Retina (tissue), 1 donor: ENCODE results near the gene INSR.
"Not testable (repeated sequence)": the region's sequence is repeated elsewhere in the genome, so short reads cannot be mapped to it uniquely, and the experiment has no call there.

Experiments
- DNase-seq: peaks from one replicate; pipeline ENCODE4 v3.0.0-alpha.2; 2016

INSR gene

DNA sequence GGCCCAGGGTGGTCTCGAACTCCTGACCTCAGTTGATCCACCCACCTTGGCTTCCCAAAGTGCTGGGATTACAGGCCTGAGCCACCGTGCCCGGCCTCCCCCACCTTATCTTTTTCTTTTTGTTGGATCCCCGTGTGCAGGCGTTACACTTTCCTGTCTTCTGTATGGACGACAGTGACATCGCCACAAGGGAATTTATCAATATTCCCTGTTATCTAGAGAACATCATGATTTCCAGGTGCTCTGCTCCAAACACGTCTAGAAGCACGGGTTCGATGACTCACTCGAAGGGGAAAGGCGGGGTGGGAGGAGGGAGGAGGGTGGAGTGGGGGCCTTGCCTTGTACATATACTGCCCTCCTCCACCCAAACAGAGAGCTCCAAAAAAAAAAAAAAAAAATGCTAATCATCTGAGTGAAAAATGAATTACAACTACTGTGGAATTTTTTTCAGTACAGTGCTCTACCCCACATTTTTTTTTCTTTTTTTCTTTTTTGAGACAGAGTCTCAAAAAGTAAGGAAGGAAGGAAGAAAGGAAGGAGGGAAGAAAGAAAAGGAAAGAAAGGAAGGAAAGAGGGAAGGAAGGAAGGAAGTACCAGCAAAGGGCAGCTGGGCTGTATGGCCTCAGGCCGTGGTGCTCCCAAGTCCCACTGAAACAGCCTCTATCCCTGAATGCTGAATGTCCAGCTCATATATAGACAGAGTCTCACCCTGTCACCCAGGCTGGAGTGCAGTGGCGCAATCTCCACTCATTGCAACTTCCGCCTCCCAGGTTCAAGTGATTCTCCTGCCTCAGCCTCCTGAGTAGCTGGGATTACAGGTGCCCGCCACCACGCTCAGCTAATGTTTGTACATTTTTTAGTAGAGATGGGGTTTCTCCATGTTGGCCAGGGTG, 36.8 kb downstream of the INSR start:
- DNase-seq = no peak

- no peak for DNase-seq
These were observed 38.6 kb downstream of the INSR start for GRCh38 chr19:7255631-7256030.

DNA sequence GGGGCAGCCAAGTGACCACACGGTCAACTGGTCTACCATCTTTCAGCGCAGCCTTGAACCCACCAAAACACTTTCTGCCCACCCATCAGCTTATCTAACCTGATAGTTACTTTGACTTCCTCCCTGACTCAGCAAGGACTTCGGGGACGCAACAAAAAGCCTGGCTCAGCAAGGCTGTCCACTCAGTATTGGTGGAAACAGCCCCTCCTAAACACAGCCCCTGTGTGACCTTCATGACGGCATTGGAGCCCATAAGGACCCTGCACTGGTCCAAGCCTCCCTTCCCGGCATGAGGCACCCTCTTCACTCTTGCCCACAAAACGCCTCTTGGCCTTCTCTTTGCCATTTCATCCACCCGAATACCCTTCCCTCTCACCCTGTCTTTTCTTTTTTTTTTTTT, 39.1 kb downstream of the INSR start:
- DNase-seq = no peak

DNA sequence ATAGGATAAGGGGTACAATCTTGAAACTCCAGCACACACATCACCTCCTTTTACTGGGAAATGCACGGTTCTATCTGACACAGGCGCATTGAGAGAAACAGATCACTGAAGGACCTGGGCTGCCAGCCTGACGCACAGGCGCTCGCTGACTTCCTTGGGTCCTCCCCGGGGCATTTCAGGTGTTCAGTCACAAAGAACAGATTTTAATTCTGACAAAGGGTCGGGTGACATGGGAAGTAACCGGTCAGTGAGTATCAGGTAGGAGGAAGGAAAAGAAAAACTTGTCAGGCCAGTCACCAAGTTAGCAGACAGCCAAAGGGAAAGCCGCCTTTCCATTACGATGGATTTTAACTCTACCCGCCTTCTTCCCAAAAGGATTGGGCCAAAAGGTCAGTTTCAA, 39.6 kb downstream of the INSR start:
- DNase-seq = no peak

GRCh38 chr19:7252364-7252763, 41.9 kb downstream of the INSR start:
- DNase-seq = no peak

- DNase-seq = no peak
These were observed 42.7 kb downstream of the INSR start for GRCh38 chr19:7251494-7251893.

DNA sequence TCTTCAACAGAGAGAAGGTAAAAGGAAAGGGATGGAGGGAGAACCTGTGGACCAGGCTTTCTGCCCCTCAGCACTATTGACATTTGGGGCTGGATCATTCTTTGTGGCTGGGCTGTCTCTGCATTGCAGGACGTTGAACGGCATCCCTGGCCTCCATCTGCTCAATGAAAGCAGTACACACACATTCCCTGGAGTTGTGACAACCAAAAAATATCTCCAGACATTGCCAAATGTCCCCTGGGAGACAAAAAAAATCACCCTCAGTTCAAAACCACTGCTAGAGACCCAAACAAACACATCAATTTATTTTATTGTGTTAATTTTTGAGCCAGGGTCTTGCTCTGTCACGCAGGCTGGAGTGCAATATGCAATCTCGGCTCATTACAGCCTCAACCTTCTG, 43.3 kb downstream of the INSR start:
- no peak for DNase-seq

DNA sequence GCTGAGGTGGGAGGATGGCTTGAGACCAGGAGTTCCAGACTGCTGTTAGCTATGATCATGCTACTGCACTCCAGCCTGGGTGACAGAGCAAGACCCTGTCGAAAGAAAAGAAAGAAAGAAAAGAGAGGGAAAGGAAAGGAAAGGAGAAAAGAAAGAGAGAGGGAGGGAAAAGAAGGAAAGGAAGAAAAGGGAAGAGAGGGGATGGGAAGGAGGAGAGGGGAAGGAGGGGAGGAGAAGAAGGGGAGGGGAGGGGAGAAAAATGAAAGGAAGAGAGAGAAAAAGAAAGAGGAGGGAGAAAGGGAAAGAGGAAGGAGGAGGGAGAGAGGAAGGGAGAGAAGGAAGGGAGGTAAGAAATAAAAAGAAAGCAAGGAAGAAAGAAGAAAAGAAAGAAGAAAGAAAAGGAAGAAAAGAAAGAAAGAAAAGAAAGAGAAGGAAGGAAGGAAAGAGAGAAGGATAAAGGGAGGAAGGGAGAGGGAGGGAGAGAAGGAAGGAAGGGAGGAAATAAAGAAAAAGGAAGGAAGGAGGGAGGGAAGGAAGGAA, 44.1 kb downstream of the INSR start:
- no peak for DNase-seq

DNA sequence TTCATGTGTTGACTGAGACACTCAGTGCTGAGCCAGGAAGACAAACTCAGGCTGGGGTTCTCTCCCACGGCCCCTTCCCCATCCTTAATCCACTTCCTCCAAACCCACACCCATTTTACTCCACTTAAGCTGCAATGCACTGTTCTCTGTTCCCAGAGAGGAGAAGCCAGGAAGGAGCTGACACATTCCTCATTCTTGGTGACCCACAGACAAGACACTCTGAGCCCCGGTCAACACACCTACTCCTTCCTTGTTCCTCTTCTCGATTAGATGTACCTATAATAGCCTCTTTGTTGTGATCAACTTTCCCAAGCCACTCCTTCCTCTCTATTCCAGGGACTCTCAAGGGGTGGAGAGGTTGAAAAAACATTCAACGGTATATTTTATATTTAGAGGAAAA, 47.1 kb downstream of the INSR start:
- no peak for DNase-seq

DNA sequence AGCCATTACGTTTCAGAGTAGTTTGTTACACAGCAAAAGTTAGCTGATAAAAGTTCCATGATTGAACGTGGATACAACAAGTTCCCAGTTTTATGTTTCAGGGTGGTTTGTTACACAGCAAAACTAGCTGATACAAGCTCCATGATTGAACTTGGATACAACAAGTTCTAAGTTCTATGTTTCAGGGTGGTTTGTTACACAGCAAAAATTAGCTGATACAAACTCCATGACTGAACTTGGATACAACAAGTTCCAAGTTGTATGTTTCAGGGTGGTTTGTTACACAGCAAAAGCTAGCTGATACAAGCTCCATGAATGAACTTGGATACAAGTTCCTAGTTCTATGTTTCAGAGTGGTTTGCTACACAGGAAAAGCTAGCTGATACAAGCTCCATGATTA, 47.6 kb downstream of the INSR start:
- no peak for DNase-seq

DNA sequence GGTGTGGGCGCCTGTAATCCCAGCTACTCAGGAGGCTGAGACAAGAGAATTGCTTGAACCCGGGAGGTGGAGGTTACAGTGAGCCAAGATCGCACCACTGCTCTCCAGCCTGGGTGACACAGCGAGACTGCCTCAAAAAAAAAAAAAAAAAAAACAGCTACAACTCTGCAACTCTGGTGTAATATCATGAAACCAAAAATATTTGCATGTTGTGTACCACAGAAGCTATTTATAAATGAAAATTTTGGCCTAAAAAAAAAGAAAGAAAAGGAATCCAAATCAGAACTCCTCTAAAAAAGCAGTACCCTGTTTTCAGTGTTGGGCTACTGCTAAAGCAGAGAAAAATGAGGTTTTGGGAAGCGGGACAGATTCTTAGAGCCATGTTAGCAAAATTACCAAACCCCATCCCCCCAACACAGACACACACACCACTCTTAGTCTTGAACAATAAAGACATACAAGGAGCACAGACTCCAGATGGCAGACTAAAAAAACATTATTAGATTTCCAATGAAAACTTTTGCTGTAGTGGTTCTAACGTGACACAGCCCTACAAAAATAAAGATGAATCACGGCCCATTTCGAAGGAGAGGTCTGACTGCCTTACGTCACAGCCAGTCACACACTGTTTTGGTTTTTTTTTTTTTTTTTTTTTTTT, 51.5 kb downstream of the INSR start:
- DNase-seq = no peak

DNA sequence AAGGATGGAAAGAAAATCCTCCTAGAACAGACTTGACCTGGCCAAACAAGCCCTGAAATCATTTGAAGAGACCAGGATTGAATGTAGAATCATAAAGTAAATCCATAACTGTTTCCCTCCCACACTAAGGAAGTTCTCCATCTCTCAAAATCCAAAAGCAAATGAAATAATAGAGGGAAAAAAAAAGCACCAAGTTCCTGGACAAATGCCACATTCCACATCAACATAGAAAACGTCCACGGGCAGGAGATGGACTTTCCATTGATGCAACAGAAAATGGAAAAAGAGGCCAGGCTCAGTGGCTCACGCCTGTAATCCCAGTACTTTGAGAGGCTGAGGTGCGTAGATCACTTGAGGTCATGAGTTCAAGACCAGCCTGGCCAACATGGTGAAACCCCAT, 56.2 kb downstream of the INSR start:
- no peak for DNase-seq

DNA sequence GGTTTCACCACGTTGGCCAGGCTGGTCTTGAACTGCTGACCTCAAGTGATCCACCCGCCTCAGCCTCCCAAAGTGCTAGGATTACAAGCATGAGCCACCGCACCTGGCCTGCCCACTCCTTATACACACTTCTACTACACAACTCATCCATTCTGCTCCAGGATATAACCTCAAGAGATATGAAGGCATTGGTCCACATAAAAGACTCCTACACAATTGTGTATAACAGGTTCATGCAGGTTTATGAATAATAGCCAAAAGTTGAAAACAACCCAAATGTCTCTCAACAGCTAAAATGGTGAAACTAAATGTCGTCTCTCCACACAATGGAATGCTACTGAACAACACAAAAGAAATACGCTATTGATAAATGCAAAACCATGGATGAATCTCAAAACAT, 58.1 kb downstream of the INSR start:
- no peak for DNase-seq

DNA sequence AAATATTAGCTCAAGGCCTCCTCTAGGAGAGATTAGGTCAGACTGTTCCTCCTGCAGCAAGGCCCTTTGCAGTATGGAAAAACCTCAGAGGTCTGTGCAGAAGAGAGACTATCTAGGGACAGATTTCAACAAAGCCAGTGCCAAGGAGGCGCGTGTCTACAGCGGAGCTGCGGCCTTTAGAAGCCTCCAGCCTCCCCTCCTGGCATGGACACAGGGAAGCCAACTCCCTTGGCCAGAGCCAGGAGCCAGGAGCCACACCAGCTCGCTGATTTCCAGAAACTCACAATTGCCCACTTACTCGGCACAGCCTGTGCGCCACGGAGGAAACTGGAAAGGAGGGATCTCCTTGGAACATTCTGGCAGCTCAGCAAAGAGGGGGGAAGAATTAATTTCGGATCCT, 63.4 kb downstream of the INSR start:
- DNase-seq = no peak

- DNase-seq = no peak
These were observed 64.5 kb downstream of the INSR start for GRCh38 chr19:7229735-7230134.

GRCh38 chr19:7228935-7229541, 65.2 kb downstream of the INSR start:
- no peak for DNase-seq

- DNase-seq = no peak
These were observed 66.5 kb downstream of the INSR start for GRCh38 chr19:7227735-7228134.

- not testable (repeated sequence) for DNase-seq
These were observed 67.1 kb downstream of the INSR start for GRCh38 chr19:7227149-7227548.

DNA sequence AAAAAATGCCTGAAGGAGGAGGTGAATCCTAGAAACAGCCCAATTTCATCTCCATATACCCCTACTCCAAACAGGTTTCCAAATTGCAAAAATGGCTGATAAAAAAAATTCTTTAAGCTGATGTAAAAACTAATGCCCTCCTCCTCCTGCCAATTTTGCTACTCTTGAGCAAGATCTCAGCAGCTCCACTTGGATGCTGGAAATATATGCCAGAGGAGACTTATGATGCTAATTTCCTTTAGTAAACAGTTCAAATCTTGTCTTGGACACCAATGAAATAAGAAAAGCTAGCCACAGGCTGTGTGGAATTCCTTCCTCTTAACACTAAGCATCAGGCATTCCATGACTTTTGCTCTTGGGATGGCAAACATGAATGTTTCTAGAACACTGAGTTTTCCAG, 67.5 kb downstream of the INSR start:
- DNase-seq = no peak

- no peak for DNase-seq
These were observed 68.5 kb downstream of the INSR start for GRCh38 chr19:7225741-7226140.

DNA sequence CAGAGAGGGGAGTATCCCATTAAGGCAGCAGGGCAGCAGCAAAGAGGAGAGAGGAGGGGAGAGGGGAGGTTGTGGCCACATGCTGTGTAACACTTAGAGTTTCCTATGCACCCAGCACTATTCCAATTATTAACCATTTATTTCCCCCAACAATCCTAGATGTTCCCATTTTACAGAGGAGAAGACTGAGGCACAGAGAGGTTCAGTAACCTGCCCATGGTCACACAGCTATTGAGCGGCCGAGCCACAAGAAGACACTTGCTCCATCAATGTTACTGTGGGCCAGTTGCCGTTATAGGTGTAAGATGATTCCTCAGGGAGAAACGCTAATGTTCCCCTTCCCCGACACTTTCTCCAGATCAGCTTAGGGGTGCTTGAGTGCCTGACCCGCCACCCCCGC, 69.2 kb downstream of the INSR start:
- DNase-seq = no peak

- no peak for DNase-seq
These were observed 70.0 kb downstream of the INSR start for GRCh38 chr19:7224209-7224686.

- DNase-seq = no peak
These were observed 70.8 kb downstream of the INSR start for GRCh38 chr19:7223429-7223828.

GRCh38 chr19:7219056-7219455, 75.2 kb downstream of the INSR start:
- no peak for DNase-seq
